HepG2 (cell line): ENCODE measurements around the gene TMEM239. TPM values are rescaled to one million over a fixed set of nuclear protein-coding genes. Genes with fewer than 3 reads are reported as not detected.

Source experiments
- ATAC-seq: fragments of 200-7000 bp; cut with Tn5 transposase; 3 replicates; pipeline ENCODE4 v1.9.1; 2020; ENCODE audit warnings: mild to moderate bottlenecking, moderate library complexity
- BruUV-seq: library from RNA; stranded (reverse); fragments of 400-500 nt; replicated peaks from 2 replicates; lab custom pipeline; 2021; lab: Mats Ljungman, UMichigan
- CTCF ChIA-PET: fragments of 300-600 bp; formaldehyde crosslinking; extraction: SDS; loops from one replicate; lab custom pipeline; 2021; ENCODE audit warnings: low total read pairs, inconsistent platforms, low intra/inter-chr PET ratio; lab: Yijun Ruan, JAX
- POLR2A ChIA-PET: fragments of 350-600 bp; sonication (Branson Sonifier 250); formaldehyde crosslinking; loops from one replicate; lab custom pipeline; 2020; ENCODE audit warnings: antibody characterized with exemption, inconsistent platforms; lab: Yijun Ruan, JAX
- DNase-seq: peaks from one replicate; pipeline ENCODE4 v3.0.0-alpha.2; 2015; ENCODE audit warnings: low spot score
- FAIRE-seq: peaks from 3 replicates; lab custom pipeline; 2011; peaks lifted over from hg19 to GRCh38; lab: Jason Lieb, UNC
- H2AFZ ChIP-seq: one replicate; pipeline ENCODE4 v1.6.1; 2011; ENCODE audit warnings: low read length, inconsistent platforms
- H3K27ac ChIP-seq: fragments of 300-600 bp; 3 replicates; pipeline ENCODE4 v1.8.0; 2011; ENCODE audit warnings: mixed run types, mild to moderate bottlenecking, mixed read lengths, low read length, inconsistent platforms; ENCODE audit not compliant: insufficient read depth; ENCODE audit errors: extremely low read length
- H3K27me3 ChIP-seq, 2 experiments: fragments of 200-600 bp in 1 of 2; 2 replicates in 1 of 2; 3 replicates in 1 of 2; pipeline versions ENCODE4 v1.6.0 to v1.8.0; 2011; ENCODE audit warnings: low read length in 2 of 2, mild to moderate bottlenecking in 2 of 2, moderate library complexity in 2 of 2, inconsistent platforms in 1 of 2; ENCODE audit not compliant: insufficient read depth in 2 of 2, control insufficient read depth in 1 of 2
- H3K36me3 ChIP-seq, 2 experiments: fragments of 200-600 bp in 1 of 2; replicated peaks in 1 of 2; 2 replicates in 1 of 2; 3 replicates in 1 of 2; pipeline versions ENCODE4 v1.5.1 to v1.8.0; 2011; ENCODE audit warnings: low read length in 2 of 2, inconsistent platforms in 1 of 2; ENCODE audit not compliant: insufficient read depth in 2 of 2, control insufficient read depth in 1 of 2
- H3K4me1 ChIP-seq: 2 replicates; pipeline ENCODE4 v1.5.1; 2012; ENCODE audit warnings: low read length, inconsistent platforms; ENCODE audit not compliant: insufficient read depth
- H3K4me2 ChIP-seq: 2 replicates; pipeline ENCODE4 v1.6.0; 2011; ENCODE audit warnings: low read depth, low read length, inconsistent platforms
- H3K4me3 ChIP-seq, 3 experiments: fragments of 200-600 bp in 1 of 3; sonication (generic), shearing (Covaris generic) in 1 of 3; replicated peaks in 1 of 3; 2 replicates each; pipeline ENCODE4 v1.5.1; 2011 to 2016; ENCODE audit warnings: low read length in 3 of 3, inconsistent platforms in 2 of 3, low read depth in 2 of 3, mild to moderate bottlenecking in 2 of 3, control low read depth in 1 of 3, mixed read lengths in 1 of 3; ENCODE audit not compliant: insufficient read depth in 1 of 3
- H3K79me2 ChIP-seq: one replicate; pipeline ENCODE4 v1.6.1; 2011; ENCODE audit warnings: low read length, inconsistent platforms; ENCODE audit not compliant: insufficient read depth
- H3K9ac ChIP-seq: 2 replicates; pipeline ENCODE4 v1.6.0; 2011; ENCODE audit warnings: mild to moderate bottlenecking, low read depth, low read length, inconsistent platforms; ENCODE audit not compliant: insufficient read depth
- H3K9me3 ChIP-seq: 2 replicates; pipeline ENCODE4 v1.5.1; 2012; ENCODE audit warnings: mild to moderate bottlenecking, low read length
- H4K20me1 ChIP-seq: 2 replicates; pipeline ENCODE4 v1.6.0; 2011; ENCODE audit warnings: inconsistent platforms, mild to moderate bottlenecking, low read length, moderate library complexity; ENCODE audit not compliant: insufficient read depth
- NCOA2 ChIP-seq: sonication (generic); formaldehyde crosslinking; IDR thresholded peaks from 2 replicates; pipeline ENCODE4 v1.8.0; 2022; ENCODE audit warnings: inconsistent platforms
- NFKB2 ChIP-seq: sonication (generic); formaldehyde crosslinking; IDR thresholded peaks from 2 replicates; pipeline ENCODE4 v1.4.0; 2020; ENCODE audit warnings: missing genetic modification reagents, borderline replicate concordance
- SP4 ChIP-seq: sonication (generic); formaldehyde crosslinking; IDR thresholded peaks from 2 replicates; pipeline ENCODE4 v1.8.1; 2023; ENCODE audit warnings: mild to moderate bottlenecking, missing genetic modification reagents
- ZBTB38 ChIP-seq: sonication (generic); formaldehyde crosslinking; IDR thresholded peaks from 2 replicates; pipeline ENCODE4 v1.5.1; 2020; ENCODE audit warnings: mild to moderate bottlenecking, missing genetic modification reagents
- ZFX ChIP-seq: sonication (generic); formaldehyde crosslinking; IDR thresholded peaks from 2 replicates; pipeline ENCODE4 v1.4.0; 2020; ENCODE audit warnings: mild to moderate bottlenecking, low read depth, missing genetic modification reagents, moderate library complexity
- ZFY ChIP-seq: sonication (generic); formaldehyde crosslinking; IDR thresholded peaks from 2 replicates; pipeline ENCODE4 v1.4.0; 2020; ENCODE audit warnings: missing genetic modification reagents
- ZNF350 ChIP-seq: sonication (generic); formaldehyde crosslinking; IDR thresholded peaks from 2 replicates; pipeline ENCODE4 v1.4.0; 2020; ENCODE audit warnings: mild to moderate bottlenecking, low read depth, missing genetic modification reagents, borderline replicate concordance
- ZNF883 ChIP-seq: sonication (generic); formaldehyde crosslinking; IDR thresholded peaks from 2 replicates; pipeline ENCODE4 v1.5.1; 2020; ENCODE audit warnings: mild to moderate bottlenecking, missing genetic modification reagents; ENCODE audit errors: not compliant biosample characterization
- ZNF891 ChIP-seq: sonication (generic); formaldehyde crosslinking; IDR thresholded peaks from 2 replicates; pipeline ENCODE4 v1.5.0; 2020; ENCODE audit warnings: mild to moderate bottlenecking, missing genetic modification reagents
- WGBS: methylation state at CpG from one replicate; pipeline ENCODE4 v1.1.6; 2017; ENCODE audit warnings: low lambda C conversion rate; 5-methylcytosine and 5-hydroxymethylcytosine counted together
- in situ Hi-C: cut with HindIII; loops from 2 replicates; pipeline ENCODE4 v1.10.0; 2017; ENCODE audit warnings: low pct_unique_long_range_greater_than_20kb; ENCODE audit not compliant: extremely low pct_ligation_motif_present
- intact Hi-C: fragments of 100-400 bp; cut with micrococcal nuclease; formaldehyde crosslinking; loops from one replicate; pipeline ENCODE4 v1.10.0; 2022; ENCODE audit not compliant: unreplicated experiment
- polyA plus RNA-seq, 8 experiments: library from polyadenylated mRNA; depleted of rRNA in 3 of 8; stranded (reverse) in 7 of 8; unstranded in 1 of 8; fragments of >200 nt; fragmentation: Illumina TruSeq in 4 of 8; extraction: Trizol in 4 of 8; gene quantifications; 2 replicates each; pipeline versions ENCODE4 v1.2.1 to v1.2.3, GENCODE V29; 2011 to 2016; ENCODE audit warnings: low read depth in 4 of 8, missing spikeins in 1 of 8, mixed read lengths in 1 of 8; ENCODE audit not compliant: insufficient read depth in 1 of 8
- total RNA-seq, 5 experiments: library from RNA; depleted of rRNA; stranded (reverse); fragments of >200 nt; fragmentation: Illumina TruSeq; extraction: Trizol; gene quantifications; 2 replicates each; pipeline ENCODE4 v1.2.3, GENCODE V29; 2016; ENCODE audit warnings: low read depth in 1 of 5
- TF ChIP-seq, protein P1 (sequence below): sonication (generic); formaldehyde crosslinking; IDR thresholded peaks from 2 replicates; pipeline ENCODE4 v1.5.0; 2020; ENCODE audit warnings: missing genetic modification reagents, mild to moderate bottlenecking, borderline replicate concordance
- TF ChIP-seq, protein P2 (sequence below), 2 experiments: IDR thresholded peaks; 2 replicates each; pipeline ENCODE4 v1.6.1; 2011 to 2012; ENCODE audit warnings: low read length in 2 of 2, borderline replicate concordance in 1 of 2, low read depth in 1 of 2, mild to moderate bottlenecking in 1 of 2, moderate library complexity in 1 of 2
- TF ChIP-seq, protein P3 (sequence below): sonication (generic); formaldehyde crosslinking; IDR thresholded peaks from 2 replicates; pipeline ENCODE4 v1.4.0; 2020; ENCODE audit warnings: mild to moderate bottlenecking, missing genetic modification reagents
- TF ChIP-seq, protein P4 (sequence below): sonication (generic); formaldehyde crosslinking; IDR thresholded peaks from 2 replicates; pipeline ENCODE4 v1.8.1; 2023; ENCODE audit warnings: mild to moderate bottlenecking, moderate library complexity, missing genetic modification reagents

Gene TMEM239
- total and polyA plus RNA-seq, 2 of the 13 experiments (the other 11 are each of a cell fraction or from before 2014, with no cell fraction given) = not detected

DNA sequence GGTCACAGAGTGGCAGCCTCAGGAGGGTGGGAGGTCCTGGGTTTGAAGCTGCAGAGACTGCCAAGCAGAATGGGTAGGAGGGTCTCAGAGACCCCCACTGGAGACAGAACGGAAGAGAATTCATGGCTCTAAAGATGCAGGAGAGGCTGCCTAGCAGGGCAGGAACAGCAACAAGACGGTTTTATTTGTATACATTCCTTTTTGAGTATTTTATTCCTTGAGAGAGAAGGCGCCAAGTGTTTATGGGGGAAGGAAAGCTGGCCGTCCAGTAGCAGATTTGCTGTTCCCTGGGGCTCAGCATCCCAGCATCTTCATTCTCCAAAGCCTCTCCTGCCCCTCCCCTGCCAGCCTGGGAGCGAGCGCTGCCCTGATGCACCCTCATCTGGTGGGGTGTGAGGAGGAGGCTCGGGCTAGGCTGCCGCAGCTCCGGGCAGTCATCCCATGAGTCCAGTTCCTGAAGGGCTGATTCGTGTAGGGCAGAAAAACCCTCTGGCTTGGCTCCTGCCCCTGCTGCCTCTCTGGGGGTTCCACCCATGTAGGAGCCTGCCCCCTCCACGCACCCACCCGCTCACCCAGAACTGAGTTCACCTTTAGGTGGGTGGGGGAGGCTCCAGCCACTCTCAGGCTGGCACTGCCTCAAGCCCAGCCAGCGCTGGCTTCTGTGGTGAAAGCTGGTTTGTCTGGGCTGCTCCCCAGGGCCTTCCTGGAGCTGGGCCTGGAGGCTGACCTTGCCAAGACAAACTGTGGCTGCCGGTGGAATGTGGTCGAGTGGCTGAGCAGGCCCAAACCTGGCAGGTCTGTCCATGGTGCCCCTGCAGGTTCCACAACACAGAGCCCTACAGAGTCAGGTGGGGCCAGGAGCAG, 48.2 kb upstream of the TMEM239 start:
- in situ Hi-C loops (no loop called here), intact Hi-C loops (no loop called here)
- Histone ChIP-seq H3K4me2 (no peak overlapping the region), H3K9me3 (no peaks in the 10 kb centered on the region), H3K4me3 (no peak overlapping the region), H3K36me3 (no peaks in the 10 kb centered on the region), H3K9ac (no peak overlapping the region), H3K27me3 (peaks cover 14 to 54% of the 10 kb centered on the region in 2 experiments), H3K4me1 (peaks cover under 1% of the 10 kb centered on the region; the same call in 1 of the 2 replicates), H3K27ac (no peak overlapping the region), H4K20me1 (no peaks in the 10 kb centered on the region), H3K79me2 (no peaks in the 10 kb centered on the region), H2AFZ (no peak overlapping the region)
- 16% methylated on average over 11 of the region's 15 CpGs for WGBS
- DNase-seq = no peak
- FAIRE-seq = no peak
- BruUV-seq = no TSS peak
- CTCF ChIA-PET = no interaction called here
- peak; percentile 70 for ATAC-seq
- POLR2A ChIA-PET = no interaction called here
- TF ChIP-seq NCOA2 (CRISPR knock-in tag) (no peak), ZFX (CRISPR knock-in tag) (0 out of 2 replicates have a peak, but pooled peaks have one; percentile 34), SP4 (CRISPR knock-in tag) (0 out of 2 replicates have a peak, but pooled peaks have one; percentile 17), ZBTB38 (CRISPR knock-in tag) (no peak), ZNF891 (CRISPR knock-in tag) (peak; percentile 27; the same call in 1 of the 2 replicates), ZNF350 (CRISPR knock-in tag) (0 out of 2 replicates have a peak, but pooled peaks have one; percentile 26), NFKB2 (CRISPR knock-in tag) (no peak), ZNF883 (CRISPR knock-in tag) (peak; percentile 31), ZFY (CRISPR knock-in tag) (peak; percentile 21; the same call in 1 of the 2 replicates)
- TF ChIP-seq, protein P1, sequence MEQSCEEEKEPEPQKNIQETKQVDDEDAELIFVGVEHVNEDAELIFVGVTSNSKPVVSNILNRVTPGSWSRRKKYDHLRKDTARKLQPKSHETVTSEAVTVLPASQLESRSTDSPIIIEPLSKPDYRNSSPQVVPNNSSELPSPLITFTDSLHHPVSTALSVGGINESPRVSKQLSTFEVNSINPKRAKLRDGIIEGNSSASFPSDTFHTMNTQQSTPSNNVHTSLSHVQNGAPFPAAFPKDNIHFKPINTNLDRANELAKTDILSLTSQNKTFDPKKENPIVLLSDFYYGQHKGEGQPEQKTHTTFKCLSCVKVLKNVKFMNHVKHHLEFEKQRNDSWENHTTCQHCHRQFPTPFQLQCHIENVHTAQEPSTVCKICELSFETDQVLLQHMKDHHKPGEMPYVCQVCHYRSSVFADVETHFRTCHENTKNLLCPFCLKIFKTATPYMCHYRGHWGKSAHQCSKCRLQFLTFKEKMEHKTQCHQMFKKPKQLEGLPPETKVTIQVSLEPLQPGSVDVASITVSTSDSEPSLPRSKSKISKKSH = peak; percentile 50; the same call in 1 of the 2 replicates
- TF ChIP-seq, protein P2, sequence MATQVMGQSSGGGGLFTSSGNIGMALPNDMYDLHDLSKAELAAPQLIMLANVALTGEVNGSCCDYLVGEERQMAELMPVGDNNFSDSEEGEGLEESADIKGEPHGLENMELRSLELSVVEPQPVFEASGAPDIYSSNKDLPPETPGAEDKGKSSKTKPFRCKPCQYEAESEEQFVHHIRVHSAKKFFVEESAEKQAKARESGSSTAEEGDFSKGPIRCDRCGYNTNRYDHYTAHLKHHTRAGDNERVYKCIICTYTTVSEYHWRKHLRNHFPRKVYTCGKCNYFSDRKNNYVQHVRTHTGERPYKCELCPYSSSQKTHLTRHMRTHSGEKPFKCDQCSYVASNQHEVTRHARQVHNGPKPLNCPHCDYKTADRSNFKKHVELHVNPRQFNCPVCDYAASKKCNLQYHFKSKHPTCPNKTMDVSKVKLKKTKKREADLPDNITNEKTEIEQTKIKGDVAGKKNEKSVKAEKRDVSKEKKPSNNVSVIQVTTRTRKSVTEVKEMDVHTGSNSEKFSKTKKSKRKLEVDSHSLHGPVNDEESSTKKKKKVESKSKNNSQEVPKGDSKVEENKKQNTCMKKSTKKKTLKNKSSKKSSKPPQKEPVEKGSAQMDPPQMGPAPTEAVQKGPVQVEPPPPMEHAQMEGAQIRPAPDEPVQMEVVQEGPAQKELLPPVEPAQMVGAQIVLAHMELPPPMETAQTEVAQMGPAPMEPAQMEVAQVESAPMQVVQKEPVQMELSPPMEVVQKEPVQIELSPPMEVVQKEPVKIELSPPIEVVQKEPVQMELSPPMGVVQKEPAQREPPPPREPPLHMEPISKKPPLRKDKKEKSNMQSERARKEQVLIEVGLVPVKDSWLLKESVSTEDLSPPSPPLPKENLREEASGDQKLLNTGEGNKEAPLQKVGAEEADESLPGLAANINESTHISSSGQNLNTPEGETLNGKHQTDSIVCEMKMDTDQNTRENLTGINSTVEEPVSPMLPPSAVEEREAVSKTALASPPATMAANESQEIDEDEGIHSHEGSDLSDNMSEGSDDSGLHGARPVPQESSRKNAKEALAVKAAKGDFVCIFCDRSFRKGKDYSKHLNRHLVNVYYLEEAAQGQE (IDR thresholded peaks at IDR 0.05; ENCODE audit: borderline replicate concordance in 1 of 2, low read depth in 1 of 2, low read length in 2 of 2) = no peak
- TF ChIP-seq, protein P3, sequence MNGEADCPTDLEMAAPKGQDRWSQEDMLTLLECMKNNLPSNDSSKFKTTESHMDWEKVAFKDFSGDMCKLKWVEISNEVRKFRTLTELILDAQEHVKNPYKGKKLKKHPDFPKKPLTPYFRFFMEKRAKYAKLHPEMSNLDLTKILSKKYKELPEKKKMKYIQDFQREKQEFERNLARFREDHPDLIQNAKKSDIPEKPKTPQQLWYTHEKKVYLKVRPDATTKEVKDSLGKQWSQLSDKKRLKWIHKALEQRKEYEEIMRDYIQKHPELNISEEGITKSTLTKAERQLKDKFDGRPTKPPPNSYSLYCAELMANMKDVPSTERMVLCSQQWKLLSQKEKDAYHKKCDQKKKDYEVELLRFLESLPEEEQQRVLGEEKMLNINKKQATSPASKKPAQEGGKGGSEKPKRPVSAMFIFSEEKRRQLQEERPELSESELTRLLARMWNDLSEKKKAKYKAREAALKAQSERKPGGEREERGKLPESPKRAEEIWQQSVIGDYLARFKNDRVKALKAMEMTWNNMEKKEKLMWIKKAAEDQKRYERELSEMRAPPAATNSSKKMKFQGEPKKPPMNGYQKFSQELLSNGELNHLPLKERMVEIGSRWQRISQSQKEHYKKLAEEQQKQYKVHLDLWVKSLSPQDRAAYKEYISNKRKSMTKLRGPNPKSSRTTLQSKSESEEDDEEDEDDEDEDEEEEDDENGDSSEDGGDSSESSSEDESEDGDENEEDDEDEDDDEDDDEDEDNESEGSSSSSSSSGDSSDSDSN (CRISPR knock-in tag) = peak; percentile 15; the same call in 1 of the 2 replicates
- TF ChIP-seq, protein P4, sequence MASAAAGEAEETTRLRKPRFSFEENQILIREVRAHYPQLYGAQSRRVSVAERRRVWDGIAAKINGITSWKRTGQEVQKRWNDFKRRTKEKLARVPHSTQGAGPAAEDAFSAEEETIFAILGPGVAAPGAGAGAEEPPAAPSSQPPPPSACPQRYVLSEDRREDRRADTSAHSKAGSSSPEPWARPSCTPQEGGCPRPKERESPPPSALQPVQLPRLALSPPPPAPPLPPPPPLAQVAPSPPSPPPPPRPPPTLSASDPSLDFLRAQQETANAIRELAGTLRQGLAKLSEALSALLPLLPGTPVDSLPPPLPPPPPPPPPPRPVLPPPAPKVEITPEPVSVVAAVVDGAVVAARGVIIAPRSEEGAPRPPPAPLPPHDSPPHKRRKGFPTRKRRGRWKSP (CRISPR knock-in tag) = no peak
